Activated CD4-positive, alpha-beta T cell treated with anti-CD3 and anti-CD28 coated beads for 36 hours (primary cell): ENCODE measurements around the gene NEDD4L. TPM values are rescaled to one million over a fixed set of nuclear protein-coding genes. Genes with fewer than 3 reads are reported as not detected.

ENCODE experiments used
- ATAC-seq: fragments of 200-7000 bp; cut with Tn5 transposase; one replicate; pipeline ENCODE4 v1.10.0; 2021; ENCODE audit warnings: mild to moderate bottlenecking, moderate library complexity
- CTCF ChIA-PET: fragments of 350-600 bp; sonication (Branson Sonifier 250); formaldehyde crosslinking; loops from one replicate; lab custom pipeline; 2021; ENCODE audit warnings: antibody characterized with exemption; lab: Charles Lee
- POLR2A ChIA-PET: fragments of 350-600 bp; sonication (Branson Sonifier 250); formaldehyde crosslinking; loops from one replicate; lab custom pipeline; 2021; ENCODE audit warnings: antibody characterized with exemption, inconsistent platforms; lab: Charles Lee
- DNase-seq: peaks from one replicate; pipeline ENCODE4 v3.0.0-alpha.2; 2020
- H3K27ac Mint-ChIP-seq: one replicate; pipeline ENCODE4 v1.8.0; 2021; ENCODE audit warnings: mixed read lengths
- H3K27me3 Mint-ChIP-seq: one replicate; pipeline ENCODE4 v1.8.0; 2021; ENCODE audit warnings: mixed read lengths
- H3K36me3 Mint-ChIP-seq: one replicate; pipeline ENCODE4 v1.8.0; 2021; ENCODE audit warnings: low read depth, mixed read lengths
- H3K4me1 Mint-ChIP-seq: one replicate; pipeline ENCODE4 v1.8.0; 2021; ENCODE audit warnings: mixed read lengths
- H3K4me3 Mint-ChIP-seq: one replicate; pipeline ENCODE4 v1.8.0; 2021; ENCODE audit warnings: mild to moderate bottlenecking, moderate library complexity, mixed read lengths
- H3K9me3 Mint-ChIP-seq: one replicate; pipeline ENCODE4 v1.8.0; 2021; ENCODE audit warnings: low read depth, mixed read lengths
- intact Hi-C, 2 experiments: fragments of 100-400 bp; cut with DNase I in 1 of 2; cut with micrococcal nuclease in 1 of 2; formaldehyde crosslinking; loops; one replicate each; pipeline versions ENCODE4 v1.14.2 to v1.15.1; 2022 to 2024; cut with DNase I, micrococcal nuclease
- total RNA-seq, 2 experiments: library from RNA; stranded (reverse); gene quantifications; one replicate each; pipeline ENCODE4 v1.2.3, GENCODE V29; 2021

NEDD4L gene
- total RNA-seq, 2 experiments from 2014 or later, result 6.4 to 6.8 TPM

DNA sequence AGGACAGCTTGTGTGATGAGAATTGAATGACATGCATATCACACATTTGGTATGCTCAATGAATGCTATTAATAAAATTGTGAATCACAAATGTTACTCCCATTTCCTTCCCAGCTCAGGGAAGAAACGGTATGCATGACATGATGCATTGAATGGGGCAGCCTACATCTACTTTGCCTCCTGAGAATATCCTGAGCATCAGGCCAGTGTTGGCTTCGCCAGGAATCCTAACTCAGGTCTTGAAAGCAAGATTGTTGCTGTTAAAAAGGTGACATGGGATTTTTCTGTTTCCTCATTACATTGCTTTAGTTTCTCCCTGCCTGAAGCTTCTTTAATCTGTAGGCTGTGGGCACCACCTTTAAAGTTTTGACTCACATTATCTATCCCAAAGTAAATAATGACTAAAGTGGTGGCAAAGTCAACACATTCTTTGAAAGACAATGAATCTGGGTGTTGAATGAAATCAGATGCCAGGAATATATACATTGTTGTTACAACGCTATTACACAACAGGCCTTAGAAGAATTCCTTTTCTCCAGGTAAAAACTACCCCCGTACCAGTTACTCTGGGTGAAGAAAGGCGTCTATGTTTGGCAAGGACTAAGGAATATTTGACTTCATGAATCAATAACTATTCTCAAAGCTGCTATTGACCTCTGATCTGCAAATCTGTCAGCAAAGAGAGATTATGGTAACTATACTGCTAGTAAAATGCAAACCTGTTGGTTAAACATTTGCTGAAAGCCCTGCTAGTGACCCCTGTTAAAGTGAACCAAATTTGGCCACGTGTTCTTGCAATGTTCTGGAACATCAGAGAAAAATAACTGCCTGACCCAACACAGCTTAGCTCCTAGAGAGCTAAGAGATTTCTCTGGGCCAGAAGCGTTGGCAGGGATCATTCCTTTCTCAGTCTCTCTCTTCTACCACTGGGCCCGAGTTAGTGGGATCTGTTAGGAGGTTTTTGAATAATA lies 30.5 kb upstream of the NEDD4L start:
- no peak overlapping the region for H3K27ac Mint-ChIP-seq
- peaks cover 14% of the 10 kb centered on the region for H3K27me3 Mint-ChIP-seq
- H3K4me1 Mint-ChIP-seq, result no peaks in the 10 kb centered on the region
- H3K4me3 Mint-ChIP-seq, result no peak overlapping the region
- ATAC-seq, result no peak
- CTCF ChIA-PET, result interaction anchor here (0.6 to 1.2 kb wide), 3 partner anchors 14 to 1037 kb away, joined by 3 read pairs; no protein-coding TSS in a partner anchor
- peaks cover 6% of the 10 kb centered on the region for H3K9me3 Mint-ChIP-seq
- POLR2A ChIA-PET, result no interaction called here
- no peak for DNase-seq
- H3K36me3 Mint-ChIP-seq, result no peaks in the 10 kb centered on the region
- intact Hi-C loops, result no loop called here

DNA sequence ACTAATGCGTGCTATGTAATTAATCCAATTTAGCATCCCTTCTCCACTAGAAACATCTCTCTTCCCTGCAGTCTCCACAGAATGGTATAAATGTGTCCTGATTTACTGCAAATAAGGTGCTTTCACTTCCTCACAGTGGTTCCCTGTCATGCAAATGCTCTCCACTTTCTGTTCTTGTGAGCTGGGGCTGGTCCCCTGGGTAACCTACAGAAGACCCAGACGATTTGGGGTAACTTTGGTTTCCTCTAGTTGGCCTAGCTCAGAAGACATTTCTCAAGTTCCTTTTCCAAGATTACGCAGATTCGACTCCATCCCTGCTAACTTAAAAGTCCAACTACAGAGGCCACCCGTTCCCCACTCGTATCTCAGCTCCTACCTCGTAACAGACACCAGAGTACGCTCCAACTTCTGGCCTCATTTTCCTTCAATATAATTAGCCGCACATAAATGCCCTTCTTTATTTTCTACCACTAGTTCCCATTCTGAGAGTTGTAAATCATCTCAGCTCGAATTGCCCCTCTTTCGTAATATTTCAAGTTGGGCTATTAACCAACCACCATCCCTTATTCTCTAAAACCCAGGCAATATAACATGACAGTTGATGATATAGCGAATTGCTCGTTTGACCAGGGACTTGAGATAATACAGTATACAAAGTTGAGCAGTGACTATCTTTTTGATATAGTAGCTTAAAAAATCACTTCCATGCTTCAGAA lies 28.8 kb upstream of the NEDD4L start:
- POLR2A ChIA-PET, result no interaction called here
- no peaks in the 10 kb centered on the region for H3K4me1 Mint-ChIP-seq
- H3K27me3 Mint-ChIP-seq, result peaks cover 14% of the 10 kb centered on the region
- no peaks in the 10 kb centered on the region for H3K36me3 Mint-ChIP-seq
- CTCF ChIA-PET, result no interaction called here
- H3K4me3 Mint-ChIP-seq, result no peak overlapping the region
- intact Hi-C loops, result no loop called here
- no peak for ATAC-seq
- H3K27ac Mint-ChIP-seq, result no peak overlapping the region
- DNase-seq, result no peak
- H3K9me3 Mint-ChIP-seq, result peaks cover 6% of the 10 kb centered on the region

DNA sequence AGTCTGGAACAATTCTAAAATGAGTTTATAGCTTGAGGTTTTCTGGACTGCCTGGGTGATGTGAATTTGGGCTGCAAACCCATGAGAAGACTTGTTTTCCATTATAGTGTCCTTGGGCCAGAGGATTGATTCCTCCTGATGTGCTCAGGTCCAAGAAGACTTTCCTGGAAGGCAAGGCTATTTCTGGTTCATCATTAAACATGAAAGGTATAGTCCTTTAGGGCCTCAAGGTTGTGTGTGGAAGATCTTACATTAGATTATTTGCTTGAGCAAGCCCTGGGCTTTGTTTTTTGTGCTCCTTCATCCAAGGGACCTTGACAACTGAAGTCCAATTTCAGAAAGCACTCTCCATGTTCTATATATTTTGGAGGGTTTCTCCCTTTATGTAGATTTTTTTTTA lies 26.8 kb upstream of the NEDD4L start:
- H3K36me3 Mint-ChIP-seq, result no peaks in the 10 kb centered on the region
- DNase-seq (no peak), ATAC-seq (no peak)
- ChIA-PET POLR2A (no interaction called here), CTCF (no interaction called here)
- H3K9me3 Mint-ChIP-seq, result peaks cover 6% of the 10 kb centered on the region
- H3K4me1 Mint-ChIP-seq, result no peaks in the 10 kb centered on the region
- peaks cover 15% of the 10 kb centered on the region for H3K27me3 Mint-ChIP-seq
- intact Hi-C loops, result no loop called here
- H3K4me3 Mint-ChIP-seq, result no peak overlapping the region
- H3K27ac Mint-ChIP-seq, result no peak overlapping the region

DNA sequence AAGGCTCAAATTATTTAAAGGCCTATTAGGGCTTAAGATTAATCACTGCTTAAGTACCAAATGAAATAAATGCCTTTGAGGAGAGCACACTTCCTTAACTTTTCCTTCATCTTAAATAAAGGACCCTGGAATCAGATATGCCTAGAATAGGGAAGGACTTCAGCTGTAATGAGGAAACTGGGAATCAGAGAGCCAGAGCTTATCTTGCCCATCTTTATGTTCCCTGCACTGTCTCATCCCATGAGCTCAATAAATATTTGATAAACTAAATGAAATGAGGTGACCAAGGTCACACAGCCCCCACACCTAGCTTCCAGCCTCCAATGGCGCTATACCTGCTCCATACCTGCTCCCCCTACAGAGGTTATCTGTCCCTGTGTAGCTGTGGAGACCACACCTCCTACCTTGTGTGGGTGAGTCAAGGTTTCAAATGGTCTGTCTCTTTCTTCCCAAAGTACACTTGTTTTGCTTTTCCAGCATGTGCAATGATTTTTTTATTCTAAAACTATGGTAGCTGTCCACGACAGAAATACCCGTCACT lies 23.4 kb upstream of the NEDD4L start:
- no peak for DNase-seq
- Mint-ChIP-seq H3K36me3 (no peaks in the 10 kb centered on the region), H3K4me3 (no peak overlapping the region), H3K9me3 (peaks cover 6% of the 10 kb centered on the region), H3K27me3 (peaks cover 11% of the 10 kb centered on the region), H3K4me1 (no peaks in the 10 kb centered on the region), H3K27ac (no peak overlapping the region)
- ChIA-PET CTCF (no interaction called here), POLR2A (no interaction called here)
- no peak for ATAC-seq
- intact Hi-C loops, result no loop called here

DNA sequence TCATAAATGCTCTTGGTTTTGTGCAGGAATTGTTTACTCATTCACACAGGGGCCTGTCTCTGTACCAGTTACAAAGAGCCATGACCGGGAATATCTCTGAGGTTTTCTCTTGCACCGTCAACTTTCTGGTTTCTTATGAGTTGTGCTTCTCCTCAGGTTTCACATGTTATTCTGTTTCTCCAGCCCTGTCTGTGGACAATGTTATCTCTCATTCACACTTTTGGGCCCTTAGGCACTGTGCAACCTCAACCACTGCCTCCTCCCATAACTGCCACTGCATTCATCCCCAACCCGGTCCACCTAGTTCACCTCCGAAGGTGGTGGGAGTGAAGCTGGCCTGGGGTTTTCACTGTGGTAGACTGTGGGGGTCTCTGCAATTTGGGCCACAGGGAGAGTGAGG lies 22.5 kb upstream of the NEDD4L start:
- CTCF ChIA-PET, result interaction anchor here (0.6 to 1.2 kb wide), 2 partner anchors 18 to 1288 kb away, joined by 3 read pairs; no protein-coding TSS in a partner anchor
- Mint-ChIP-seq H3K27me3 (peaks cover 7% of the 10 kb centered on the region), H3K27ac (no peak overlapping the region), H3K9me3 (no peaks in the 10 kb centered on the region), H3K4me3 (no peak overlapping the region), H3K36me3 (no peaks in the 10 kb centered on the region), H3K4me1 (no peaks in the 10 kb centered on the region)
- DNase-seq, result no peak
- ATAC-seq, result no peak
- POLR2A ChIA-PET, result no interaction called here
- intact Hi-C loops, result no loop called here

DNA sequence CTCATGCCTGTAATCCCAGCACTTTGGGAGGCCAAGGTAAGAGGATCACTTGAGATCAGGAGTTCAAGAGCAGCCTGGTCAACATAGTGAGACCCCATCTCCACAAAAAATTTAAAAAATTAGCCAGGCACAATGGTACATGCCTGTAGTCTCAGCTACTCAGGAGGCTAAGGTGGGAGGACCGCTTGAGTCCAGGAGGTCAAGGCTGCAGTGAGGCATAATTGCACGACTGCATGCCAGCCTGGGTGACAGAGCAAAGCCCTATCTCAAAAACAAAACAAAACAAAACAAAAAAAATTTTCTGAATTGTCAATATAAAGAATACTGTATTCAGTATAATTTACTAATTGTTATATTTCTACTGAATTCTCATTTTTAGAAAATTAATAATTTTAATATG lies 20.9 kb upstream of the NEDD4L start:
- no peak for DNase-seq
- ChIA-PET POLR2A (no interaction called here), CTCF (interaction anchor here (0.9 to 1.7 kb wide), 3 partner anchors 18 to 45 kb away, joined by 3 read pairs; partner anchors contain the start of gene NEDD4L)
- no peak overlapping the region for H3K4me3 Mint-ChIP-seq
- no peak overlapping the region for H3K27ac Mint-ChIP-seq
- H3K36me3 Mint-ChIP-seq, result no peaks in the 10 kb centered on the region
- no peaks in the 10 kb centered on the region for H3K9me3 Mint-ChIP-seq
- H3K4me1 Mint-ChIP-seq, result no peaks in the 10 kb centered on the region
- no peak for ATAC-seq
- H3K27me3 Mint-ChIP-seq, result peaks cover 5% of the 10 kb centered on the region
- intact Hi-C loops, result no loop called here

DNA sequence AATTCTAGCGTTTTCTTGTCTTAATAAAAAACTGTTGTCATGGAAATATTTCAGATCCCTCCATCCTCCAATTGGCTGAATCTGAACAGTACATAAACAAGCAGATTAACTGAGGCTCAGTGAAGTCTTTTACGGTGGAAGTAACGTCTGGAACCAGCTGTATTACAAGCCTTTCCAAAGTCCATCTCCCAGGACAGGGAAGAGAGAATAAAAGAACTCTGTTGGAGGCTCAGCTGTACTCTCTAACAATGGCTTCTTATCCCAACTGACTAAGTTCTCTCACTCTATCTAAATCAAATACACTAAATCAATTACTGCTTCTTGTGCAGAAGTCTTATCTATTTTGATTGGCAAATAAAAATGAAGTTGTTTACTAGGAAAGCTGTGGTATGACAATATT lies 19.9 kb upstream of the NEDD4L start:
- H3K4me1 Mint-ChIP-seq, result no peaks in the 10 kb centered on the region
- H3K27ac Mint-ChIP-seq, result no peak overlapping the region
- intact Hi-C loops, result no loop called here
- H3K27me3 Mint-ChIP-seq, result peaks cover 5% of the 10 kb centered on the region
- ATAC-seq (no peak), DNase-seq (no peak)
- H3K4me3 Mint-ChIP-seq, result no peak overlapping the region
- no peaks in the 10 kb centered on the region for H3K9me3 Mint-ChIP-seq
- ChIA-PET CTCF (interaction anchor here (1.0 to 1.7 kb wide), 4 partner anchors 12 to 98 kb away, joined by 3 to 7 read pairs (median 4); no protein-coding TSS in a partner anchor), POLR2A (no interaction called here)
- H3K36me3 Mint-ChIP-seq, result no peaks in the 10 kb centered on the region

DNA sequence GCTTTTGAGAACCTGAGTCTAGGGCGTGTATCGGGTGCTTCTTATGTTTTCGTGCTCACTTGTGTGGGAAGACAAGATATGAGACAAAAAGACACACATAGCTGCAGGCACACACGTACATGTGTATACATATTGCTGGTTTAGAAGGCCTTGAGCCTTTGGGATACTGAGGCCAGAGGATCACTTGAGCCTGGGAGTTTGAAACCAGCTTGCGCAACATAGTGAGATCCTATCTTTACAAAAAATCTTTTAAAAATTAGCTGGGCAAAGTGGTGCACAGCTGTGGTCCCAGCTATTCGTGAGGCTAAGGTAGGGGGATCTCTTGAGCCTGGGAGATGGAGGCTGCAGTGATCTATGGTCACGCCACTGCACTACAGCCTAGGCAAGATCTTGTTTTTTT lies 18.8 kb upstream of the NEDD4L start:
- POLR2A ChIA-PET, result interaction anchor here (0.6 kb wide), 1 partner anchor 15 kb away, joined by 3 read pairs; no protein-coding TSS in a partner anchor
- no peak for DNase-seq
- intact Hi-C loops, result no loop called here
- CTCF ChIA-PET, result interaction anchor here (1.3 to 1.6 kb wide), 3 partner anchors 11 to 97 kb away, joined by 4 to 7 read pairs (median 6); no protein-coding TSS in a partner anchor
- H3K9me3 Mint-ChIP-seq, result no peaks in the 10 kb centered on the region
- peaks cover 5% of the 10 kb centered on the region for H3K27me3 Mint-ChIP-seq
- no peaks in the 10 kb centered on the region for H3K4me1 Mint-ChIP-seq
- H3K36me3 Mint-ChIP-seq, result no peaks in the 10 kb centered on the region
- no peak overlapping the region for H3K27ac Mint-ChIP-seq
- no peak overlapping the region for H3K4me3 Mint-ChIP-seq
- ATAC-seq, result no peak

DNA sequence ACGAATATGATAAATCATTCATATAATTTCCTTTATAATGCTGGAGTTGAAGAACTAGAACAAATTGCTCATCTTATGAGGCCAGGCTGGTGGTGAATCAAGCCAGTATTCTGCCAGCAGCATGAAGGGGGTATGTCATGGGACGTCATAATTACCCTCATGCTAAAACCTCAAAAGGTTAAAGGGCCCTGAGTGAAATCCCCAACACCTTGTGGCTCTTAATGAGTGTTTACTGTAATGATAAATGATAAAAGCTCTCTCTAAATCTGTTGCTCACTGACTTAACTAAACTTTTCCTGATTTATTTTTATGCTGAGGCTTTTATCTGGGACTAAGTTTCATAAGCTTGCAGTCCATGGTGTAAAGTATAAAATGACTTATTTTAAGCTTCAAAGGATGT lies 18.3 kb upstream of the NEDD4L start:
- no peaks in the 10 kb centered on the region for H3K36me3 Mint-ChIP-seq
- intact Hi-C loops, result no loop called here
- no peak overlapping the region for H3K27ac Mint-ChIP-seq
- POLR2A ChIA-PET, result no interaction called here
- peaks cover 5% of the 10 kb centered on the region for H3K27me3 Mint-ChIP-seq
- DNase-seq, result no peak
- H3K4me3 Mint-ChIP-seq, result no peak overlapping the region
- CTCF ChIA-PET, result interaction anchor here (0.8 to 1.3 kb wide), 2 partner anchors 17 to 57 kb away, joined by 3 to 4 read pairs; no protein-coding TSS in a partner anchor
- H3K9me3 Mint-ChIP-seq, result no peaks in the 10 kb centered on the region
- no peaks in the 10 kb centered on the region for H3K4me1 Mint-ChIP-seq
- peak; percentile 33 for ATAC-seq

DNA sequence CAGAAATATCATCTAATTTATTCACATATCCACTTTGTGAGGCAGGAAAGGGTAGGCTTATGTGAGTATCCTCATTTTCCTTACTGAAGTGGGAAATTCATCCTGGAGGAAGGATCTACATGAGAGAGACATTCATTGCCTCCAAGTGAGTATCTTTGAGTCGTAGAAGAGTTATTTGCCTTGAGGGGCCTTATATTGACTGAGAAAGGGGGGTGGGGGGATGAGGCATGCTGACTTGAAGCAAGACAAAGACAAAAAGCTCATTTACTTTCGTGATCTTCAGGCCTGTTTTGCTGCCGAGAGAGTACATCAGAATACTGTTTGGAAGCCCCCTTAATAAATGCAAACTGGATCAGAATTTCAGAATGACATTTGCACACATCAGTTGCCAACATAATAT lies 17.6 kb upstream of the NEDD4L start:
- Mint-ChIP-seq H3K9me3 (no peaks in the 10 kb centered on the region), H3K27ac (no peak overlapping the region), H3K36me3 (no peaks in the 10 kb centered on the region), H3K27me3 (peaks cover 5% of the 10 kb centered on the region), H3K4me1 (no peaks in the 10 kb centered on the region), H3K4me3 (no peak overlapping the region)
- no peak for ATAC-seq
- CTCF ChIA-PET, result interaction anchor here (0.8 to 1.3 kb wide), 2 partner anchors 17 to 57 kb away, joined by 3 to 4 read pairs; no protein-coding TSS in a partner anchor
- POLR2A ChIA-PET, result no interaction called here
- no peak for DNase-seq
- intact Hi-C loops, result no loop called here

DNA sequence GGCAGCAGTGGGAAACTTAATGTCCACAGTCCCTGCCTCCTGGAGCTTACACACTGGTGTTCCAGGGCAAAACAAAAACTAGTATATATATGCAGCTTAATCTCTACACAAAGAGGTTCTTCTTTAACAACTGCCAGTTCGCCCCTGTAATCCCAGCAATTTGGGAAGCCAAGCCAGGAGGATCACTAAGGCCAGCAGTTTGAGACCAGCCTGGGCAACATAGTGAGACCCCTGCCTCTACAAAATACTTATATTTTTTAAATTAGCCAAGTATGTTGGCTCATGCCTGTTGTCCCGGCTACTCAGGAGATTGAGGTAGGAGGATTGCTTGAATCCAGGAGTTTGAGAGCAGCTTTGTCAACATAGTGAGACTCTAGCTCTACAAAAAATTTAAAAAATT lies 17.2 kb upstream of the NEDD4L start:
- Mint-ChIP-seq H3K27me3 (peaks cover 5% of the 10 kb centered on the region), H3K4me1 (no peaks in the 10 kb centered on the region), H3K36me3 (no peaks in the 10 kb centered on the region), H3K27ac (no peak overlapping the region), H3K4me3 (no peak overlapping the region), H3K9me3 (no peaks in the 10 kb centered on the region)
- intact Hi-C loops, result no loop called here
- ATAC-seq, result no peak
- no peak for DNase-seq
- CTCF ChIA-PET, result no interaction called here
- POLR2A ChIA-PET, result no interaction called here
